GM08714 (cell line): ENCODE data around the gene RHPN2.
"Not testable (repeated sequence)": the region's sequence is repeated elsewhere in the genome, so short reads cannot be mapped to it uniquely, and the experiment has no call there.

ENCODE experiments used
- H3K4me3 ChIP-seq: fragments of 200-500 bp; sonication (Bioruptor generic); 2 replicates; pipeline ENCODE4 v1.5.1; 2014; ENCODE audit warnings: mild to moderate bottlenecking, low read length, inconsistent platforms
- ZNF274 ChIP-seq: IDR thresholded peaks from 2 replicates; pipeline ENCODE4 v1.6.1; 2012; ENCODE audit warnings: mild to moderate bottlenecking, low read depth, low read length

RHPN2 gene

GRCh38 chr19:33048806-33049676, 15.6 kb downstream of the RHPN2 start:
- H3K4me3 ChIP-seq, result no peak overlapping the region
- no peak for TF ChIP-seq ZNF274

- H3K4me3 ChIP-seq, result no peak overlapping the region
- no peak for TF ChIP-seq ZNF274
Observed at GRCh38 chr19:33047422-33047821, 17.3 kb downstream of the RHPN2 start.

- H3K4me3 ChIP-seq, result not testable (repeated sequence)
Observed at GRCh38 chr19:33041828-33042160, 22.9 kb downstream of the RHPN2 start.

- H3K4me3 ChIP-seq, result no peak overlapping the region
Observed at GRCh38 chr19:33040994-33041827, 23.5 kb downstream of the RHPN2 start.

GRCh38 chr19:33039815-33040214, 24.9 kb downstream of the RHPN2 start:
- no peak overlapping the region for H3K4me3 ChIP-seq
- no peak for TF ChIP-seq ZNF274

More at GRCh38 chr19:33040994-33041827, 23.5 kb downstream of the RHPN2 start:
- no peak for TF ChIP-seq ZNF274

GRCh38 chr19:33039108-33039599, 25.5 kb downstream of the RHPN2 start:
- H3K4me3 ChIP-seq, result no peak overlapping the region
- TF ChIP-seq ZNF274, result no peak

- not testable (repeated sequence) for H3K4me3 ChIP-seq
Observed at GRCh38 chr19:33037168-33038025, 27.3 kb downstream of the RHPN2 start.

- not testable (repeated sequence) for H3K4me3 ChIP-seq
Observed at GRCh38 chr19:33036370-33037167, 28.1 kb downstream of the RHPN2 start.

GRCh38 chr19:33035461-33035860, 29.2 kb downstream of the RHPN2 start:
- TF ChIP-seq ZNF274, result no peak
- no peak overlapping the region for H3K4me3 ChIP-seq

GRCh38 chr19:33032218-33032781, 32.4 kb downstream of the RHPN2 start:
- TF ChIP-seq ZNF274, result no peak

GRCh38 chr19:33029746-33030303, 34.9 kb downstream of the RHPN2 start:
- no peak overlapping the region for H3K4me3 ChIP-seq
- TF ChIP-seq ZNF274, result no peak

More at GRCh38 chr19:33032218-33032781, 32.4 kb downstream of the RHPN2 start:
- no peak overlapping the region for H3K4me3 ChIP-seq

GRCh38 chr19:33026602-33027001, 38.1 kb downstream of the RHPN2 start:
- not testable (repeated sequence) for H3K4me3 ChIP-seq

GRCh38 chr19:33025468-33026238, 39.0 kb downstream of the RHPN2 start:
- H3K4me3 ChIP-seq, result not testable (repeated sequence)
